ENCODE data around the gene POU2F2. TPM values are rescaled to one million over a fixed set of nuclear protein-coding genes. Genes with fewer than 3 reads are reported as not detected.

POU2F2 gene
- total RNA-seq, 2 experiments from 2014 or later: 17.7 to 40.4 TPM

DNA sequence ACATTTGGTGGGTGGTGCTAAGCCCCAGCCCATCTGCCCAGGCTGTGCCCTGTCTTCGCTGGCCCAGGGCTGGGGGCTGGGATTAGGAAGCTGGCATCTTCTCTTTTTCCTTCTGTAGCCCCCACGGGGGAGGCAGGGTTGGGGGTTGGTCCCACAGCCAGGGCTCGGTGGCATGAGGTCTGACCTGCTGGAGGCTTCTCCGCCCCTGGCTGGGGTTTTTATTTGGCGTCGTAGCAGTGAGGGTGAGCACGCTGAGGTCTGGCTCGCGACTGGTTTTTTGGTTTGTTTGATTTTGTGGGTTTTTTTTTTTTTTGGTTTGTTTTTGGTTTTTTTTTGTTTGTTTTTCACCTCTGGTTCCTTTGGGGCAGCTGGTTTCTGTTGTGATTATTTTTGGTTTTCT lies 41.6 kb downstream of the POU2F2 start:
- H3K27me3 Mint-ChIP-seq: no peaks in the 10 kb centered on the region
- H3K27ac Mint-ChIP-seq: peak overlapping the region; percentile 81
- peaks cover 35% of the 10 kb centered on the region for H3K4me1 Mint-ChIP-seq
- CTCF ChIA-PET: interaction anchor here (0.6 to 1.2 kb wide), 6 partner anchors 9 to 139 kb away, joined by 3 to 5 read pairs (median 4); no protein-coding TSS in a partner anchor
- peak; percentile 52 for ATAC-seq
- H3K4me3 Mint-ChIP-seq: peak overlapping the region; percentile 22
- H3K9me3 Mint-ChIP-seq (ENCODE audit: low read depth): no peaks in the 10 kb centered on the region
- peaks cover 7% of the 10 kb centered on the region for H3K36me3 Mint-ChIP-seq
- DNase-seq: peak; percentile 57

DNA sequence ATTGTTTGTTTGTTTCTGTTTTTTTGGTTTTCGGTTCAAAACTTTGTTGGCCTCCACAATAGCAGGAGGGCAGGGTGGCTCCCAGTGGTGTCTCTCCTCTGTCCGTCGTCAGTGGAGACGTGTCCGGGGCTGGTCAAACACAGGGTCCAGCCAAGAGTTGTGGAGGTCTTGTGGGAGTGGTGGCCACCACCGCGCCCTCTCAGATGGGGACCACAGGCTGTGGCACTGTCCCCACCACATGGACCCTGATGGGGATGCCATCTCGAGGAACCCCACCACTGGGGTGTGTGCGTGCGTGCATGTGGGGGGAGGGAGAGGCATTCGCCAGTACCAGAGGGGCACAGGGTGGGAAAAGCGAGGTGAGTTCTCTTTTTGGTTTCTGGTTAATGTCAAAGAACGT lies 42.5 kb downstream of the POU2F2 start:
- H3K9me3 Mint-ChIP-seq (ENCODE audit: low read depth): no peaks in the 10 kb centered on the region
- no peak for DNase-seq
- H3K4me3 Mint-ChIP-seq: no peak overlapping the region
- H3K4me1 Mint-ChIP-seq: peaks cover 37% of the 10 kb centered on the region
- no peak overlapping the region for H3K27ac Mint-ChIP-seq
- ATAC-seq: no peak
- H3K36me3 Mint-ChIP-seq: peaks cover 4% of the 10 kb centered on the region
- no peaks in the 10 kb centered on the region for H3K27me3 Mint-ChIP-seq
- CTCF ChIA-PET: interaction anchor here (1.2 kb wide), 2 partner anchors 34 to 55 kb away, joined by 4 to 5 read pairs; no protein-coding TSS in a partner anchor

DNA sequence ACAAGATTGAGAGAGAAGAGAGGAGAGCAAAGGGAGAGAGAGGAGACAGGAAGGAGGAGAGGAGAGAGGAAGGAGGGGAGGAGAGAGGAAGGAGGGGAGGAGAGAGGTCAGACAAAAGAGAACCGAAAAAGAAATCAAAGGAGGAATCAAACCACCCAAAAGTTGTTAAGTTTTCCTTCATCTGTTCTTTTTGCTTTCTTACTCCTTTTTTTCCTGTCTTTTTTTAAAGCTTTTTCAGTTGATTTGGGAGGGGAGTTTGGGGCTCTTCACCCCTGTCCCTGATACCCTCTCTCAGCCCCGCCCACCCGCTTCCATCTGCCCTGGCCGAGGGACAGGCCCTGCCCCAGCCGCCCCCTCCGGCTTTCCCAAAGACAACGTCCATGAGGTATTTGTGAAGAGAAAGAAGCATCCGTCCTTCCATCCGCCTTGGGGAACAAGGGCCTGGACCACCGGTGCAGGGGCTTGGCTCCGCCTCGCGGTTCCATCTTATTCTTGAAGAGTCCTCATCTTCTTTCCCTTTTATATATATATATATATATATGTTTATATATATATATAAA lies 43.0 kb downstream of the POU2F2 start:
- DNase-seq (no peak), ATAC-seq (no peak)
- Mint-ChIP-seq H3K27me3 (no peaks in the 10 kb centered on the region), H3K27ac (no peak overlapping the region), H3K9me3 (ENCODE audit: low read depth) (no peaks in the 10 kb centered on the region), H3K4me1 (peaks cover 37% of the 10 kb centered on the region), H3K36me3 (peaks cover 2% of the 10 kb centered on the region), H3K4me3 (no peak overlapping the region)
- CTCF ChIA-PET: no interaction called here

DNA sequence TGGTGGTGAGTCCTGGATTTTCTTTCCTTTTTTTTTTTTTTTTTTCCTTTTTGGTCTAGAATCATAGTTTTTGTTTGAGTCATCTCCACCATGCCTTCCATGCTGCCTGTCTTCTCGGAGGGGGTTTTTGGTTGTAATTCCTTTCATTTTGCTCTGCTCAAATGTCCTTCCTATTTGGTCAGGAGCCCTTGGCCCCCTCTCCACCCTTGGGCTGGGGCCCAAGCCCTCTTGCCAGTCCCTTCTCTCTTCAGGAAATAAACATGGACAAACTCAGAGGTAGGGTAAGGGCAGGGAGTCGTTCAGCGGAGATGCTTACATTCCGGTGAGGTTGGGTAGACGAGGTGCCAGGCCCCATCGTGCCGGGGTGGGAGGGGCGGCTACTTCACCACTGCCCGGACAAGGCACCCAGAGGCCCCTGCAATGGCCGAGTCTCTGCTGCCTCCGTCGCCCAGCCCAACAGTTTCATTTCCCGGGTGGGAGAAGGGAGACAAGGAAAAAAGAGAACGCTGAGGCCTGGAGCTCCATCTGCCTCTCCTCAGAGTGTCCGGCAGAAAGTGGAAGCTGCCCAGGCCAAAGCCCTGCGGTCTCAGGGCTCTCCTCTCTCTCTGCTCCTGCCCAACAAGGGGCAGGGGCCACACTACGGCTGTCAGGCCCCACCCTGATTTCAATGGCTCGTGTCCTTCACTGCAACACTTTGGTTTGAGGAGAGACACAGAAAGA lies 43.6 kb downstream of the POU2F2 start:
- ATAC-seq (no peak), DNase-seq (no peak)
- H3K36me3 Mint-ChIP-seq: peaks cover 2% of the 10 kb centered on the region
- H3K9me3 Mint-ChIP-seq (ENCODE audit: low read depth): no peaks in the 10 kb centered on the region
- H3K27me3 Mint-ChIP-seq: no peaks in the 10 kb centered on the region
- no peak overlapping the region for H3K4me3 Mint-ChIP-seq
- H3K27ac Mint-ChIP-seq: no peak overlapping the region
- CTCF ChIA-PET: no interaction called here
- peaks cover 37% of the 10 kb centered on the region for H3K4me1 Mint-ChIP-seq

DNA sequence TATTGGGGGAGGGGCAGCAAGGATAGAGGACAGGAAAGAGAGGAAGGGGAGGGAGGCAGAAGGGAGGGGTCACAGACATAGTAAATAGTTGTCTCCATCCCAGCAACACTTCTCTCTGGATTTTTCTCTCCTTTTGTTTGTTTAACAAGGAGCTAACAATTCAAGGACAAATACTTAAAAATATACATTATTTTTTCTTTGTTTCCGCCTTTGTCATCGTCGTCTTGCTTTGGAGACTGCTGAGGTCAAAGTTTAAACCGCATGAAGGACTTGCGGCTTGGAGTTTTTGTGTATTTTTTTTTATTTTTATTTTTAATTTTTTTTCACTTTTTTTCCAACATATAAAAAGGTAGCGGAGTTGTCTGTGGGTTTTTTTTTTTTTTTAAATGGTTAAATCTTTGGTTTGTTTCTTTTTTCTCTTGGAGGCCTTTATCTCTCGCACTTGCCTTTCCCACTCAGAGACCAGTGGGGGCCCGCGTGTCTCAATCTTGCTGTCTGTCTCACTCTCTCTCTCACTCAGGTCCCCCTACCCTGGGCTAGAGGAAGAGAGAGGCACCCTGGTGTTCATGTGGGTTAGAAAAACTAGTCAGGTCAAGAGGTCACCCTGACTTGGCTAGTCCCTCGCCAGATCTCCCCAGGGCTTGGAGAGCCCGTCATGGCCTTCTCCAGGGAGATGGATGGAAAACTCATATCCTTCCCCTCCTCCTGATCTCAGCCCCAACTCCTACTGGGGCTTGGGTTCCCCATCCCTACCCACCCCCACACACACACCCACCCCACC lies 45.3 kb downstream of the POU2F2 start:
- Mint-ChIP-seq H3K4me3 (no peak overlapping the region), H3K4me1 (peaks cover 34% of the 10 kb centered on the region), H3K9me3 (ENCODE audit: low read depth) (no peaks in the 10 kb centered on the region), H3K27ac (no peak overlapping the region), H3K36me3 (no peaks in the 10 kb centered on the region), H3K27me3 (no peaks in the 10 kb centered on the region)
- no peak for DNase-seq
- CTCF ChIA-PET: no interaction called here
- no peak for ATAC-seq

DNA sequence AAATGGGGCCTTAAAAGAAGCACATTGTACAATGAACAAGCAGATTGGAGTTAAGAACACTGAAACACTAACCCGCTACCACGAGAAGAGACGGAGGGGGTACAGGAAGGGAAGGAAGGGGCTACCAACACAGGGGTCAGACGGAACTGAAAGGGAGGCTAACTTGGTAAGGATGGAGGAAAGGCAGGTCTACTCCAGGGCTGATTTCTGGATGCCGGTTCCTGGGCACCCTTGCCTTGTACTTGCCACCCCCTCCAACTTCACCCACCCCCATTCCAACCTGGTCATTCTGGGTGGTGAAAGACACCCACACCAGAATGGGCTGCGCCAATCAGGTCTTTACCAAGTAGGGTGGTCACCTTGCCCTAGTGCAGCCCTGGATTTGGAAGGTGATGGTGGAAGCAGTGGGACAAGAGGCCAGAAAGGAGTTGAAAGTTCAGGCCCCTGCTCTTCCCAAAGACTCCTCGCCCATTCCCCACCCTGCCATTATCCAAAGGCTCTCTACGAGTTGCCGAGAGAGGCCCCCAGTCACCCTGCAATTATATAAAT lies 46.0 kb downstream of the POU2F2 start:
- Mint-ChIP-seq H3K4me1 (peaks cover 34% of the 10 kb centered on the region), H3K36me3 (peaks cover 6% of the 10 kb centered on the region), H3K27me3 (no peaks in the 10 kb centered on the region), H3K27ac (no peak overlapping the region), H3K4me3 (no peak overlapping the region), H3K9me3 (ENCODE audit: low read depth) (no peaks in the 10 kb centered on the region)
- no peak for DNase-seq
- CTCF ChIA-PET: no interaction called here
- ATAC-seq: no peak

DNA sequence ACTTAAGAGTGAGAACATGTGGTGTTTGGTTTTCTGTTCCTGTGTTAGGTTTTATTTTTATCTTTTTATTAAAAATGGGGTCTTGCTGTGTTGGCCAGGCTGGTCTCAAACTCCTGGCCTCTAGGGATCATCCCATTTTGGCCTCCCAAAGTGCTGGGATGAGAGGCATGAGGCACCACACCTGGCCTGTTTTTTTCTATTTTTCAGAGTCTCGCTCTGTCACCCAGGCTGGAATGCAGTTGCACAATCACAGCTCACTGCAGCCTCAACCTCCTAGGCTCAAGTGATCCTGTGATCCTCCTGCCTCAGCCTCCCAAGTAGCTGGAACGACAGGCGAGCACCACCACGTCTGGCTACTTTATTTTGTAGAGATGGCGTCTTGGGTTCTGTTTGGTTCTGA lies 48.7 kb downstream of the POU2F2 start:
- DNase-seq (no peak), ATAC-seq (no peak)
- Mint-ChIP-seq H3K27ac (no peak overlapping the region), H3K36me3 (peaks cover 13% of the 10 kb centered on the region), H3K9me3 (ENCODE audit: low read depth) (no peaks in the 10 kb centered on the region), H3K4me3 (no peak overlapping the region), H3K27me3 (no peaks in the 10 kb centered on the region), H3K4me1 (peaks cover 17% of the 10 kb centered on the region)
- CTCF ChIA-PET: interaction anchor here (1.5 kb wide), 1 partner anchor 10 kb away, joined by 5 read pairs; no protein-coding TSS in a partner anchor

DNA sequence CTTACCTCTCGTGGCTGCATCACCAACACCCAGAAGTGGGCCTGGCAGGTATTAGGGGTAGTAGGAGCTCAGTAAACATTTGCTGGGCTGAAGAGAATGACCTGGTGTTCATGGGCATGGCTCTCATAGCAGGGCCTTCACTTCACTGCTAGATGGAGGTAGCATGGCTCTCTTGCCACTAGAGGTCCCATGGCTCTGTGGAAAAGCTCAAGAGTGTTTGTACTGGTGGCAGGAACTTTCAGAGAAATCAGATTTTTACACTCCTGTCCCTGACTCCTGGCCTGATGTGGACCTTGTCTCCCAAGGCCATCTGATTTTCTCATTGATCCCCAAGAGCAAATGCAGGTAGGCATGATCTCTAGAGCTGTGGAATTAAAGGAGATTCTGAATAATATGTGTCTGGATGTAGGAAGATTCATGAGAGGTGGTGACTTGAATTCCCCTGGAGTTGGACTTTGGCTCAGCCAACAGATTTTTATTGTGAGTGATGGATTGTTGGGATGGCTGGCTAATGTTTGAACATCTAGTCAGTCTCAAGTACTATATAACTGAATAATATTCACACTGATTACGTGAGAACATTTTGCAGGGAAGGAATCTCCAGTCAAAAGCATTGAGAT lies 50.6 kb downstream of the POU2F2 start:
- no peak for DNase-seq
- H3K4me3 Mint-ChIP-seq: no peak overlapping the region
- H3K9me3 Mint-ChIP-seq (ENCODE audit: low read depth): no peaks in the 10 kb centered on the region
- peaks cover 33% of the 10 kb centered on the region for H3K4me1 Mint-ChIP-seq
- H3K36me3 Mint-ChIP-seq: peaks cover 18% of the 10 kb centered on the region
- no peaks in the 10 kb centered on the region for H3K27me3 Mint-ChIP-seq
- CTCF ChIA-PET: interaction anchor here (0.7 to 3.5 kb wide), 6 partner anchors 9 to 38 kb away, joined by 3 to 9 read pairs (median 4); no protein-coding TSS in a partner anchor
- H3K27ac Mint-ChIP-seq: no peak overlapping the region
- peak; percentile 63 for ATAC-seq

DNA sequence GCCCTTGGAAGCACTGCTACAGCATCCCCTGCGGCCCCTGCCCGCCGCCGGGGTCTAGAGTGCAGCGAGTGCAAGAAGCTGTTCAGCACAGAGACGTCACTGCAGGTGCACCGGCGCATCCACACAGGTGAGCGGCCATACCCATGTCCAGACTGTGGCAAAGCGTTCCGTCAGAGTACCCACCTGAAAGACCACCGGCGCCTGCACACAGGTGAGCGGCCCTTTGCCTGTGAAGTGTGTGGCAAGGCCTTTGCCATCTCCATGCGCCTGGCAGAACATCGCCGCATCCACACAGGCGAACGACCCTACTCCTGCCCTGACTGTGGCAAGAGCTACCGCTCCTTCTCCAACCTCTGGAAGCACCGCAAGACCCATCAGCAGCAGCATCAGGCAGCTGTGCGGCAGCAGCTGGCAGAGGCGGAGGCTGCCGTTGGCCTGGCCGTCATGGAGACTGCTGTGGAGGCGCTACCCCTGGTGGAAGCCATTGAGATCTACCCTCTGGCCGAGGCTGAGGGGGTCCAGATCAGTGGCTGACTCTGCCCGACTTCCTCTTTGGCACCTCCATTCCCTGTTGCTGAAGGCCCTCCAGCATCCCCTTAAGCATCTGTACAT lies 51.4 kb downstream of the POU2F2 start:
- Mint-ChIP-seq H3K4me1 (peaks cover 37% of the 10 kb centered on the region), H3K36me3 (peaks cover 19% of the 10 kb centered on the region), H3K9me3 (ENCODE audit: low read depth) (no peaks in the 10 kb centered on the region), H3K27ac (no peak overlapping the region), H3K4me3 (no peak overlapping the region), H3K27me3 (no peaks in the 10 kb centered on the region)
- CTCF ChIA-PET: interaction anchor here (1.1 to 3.5 kb wide), 5 partner anchors 13 to 39 kb away, joined by 3 to 9 read pairs (median 5); no protein-coding TSS in a partner anchor
- DNase-seq: no peak
- ATAC-seq: no peak

DNA sequence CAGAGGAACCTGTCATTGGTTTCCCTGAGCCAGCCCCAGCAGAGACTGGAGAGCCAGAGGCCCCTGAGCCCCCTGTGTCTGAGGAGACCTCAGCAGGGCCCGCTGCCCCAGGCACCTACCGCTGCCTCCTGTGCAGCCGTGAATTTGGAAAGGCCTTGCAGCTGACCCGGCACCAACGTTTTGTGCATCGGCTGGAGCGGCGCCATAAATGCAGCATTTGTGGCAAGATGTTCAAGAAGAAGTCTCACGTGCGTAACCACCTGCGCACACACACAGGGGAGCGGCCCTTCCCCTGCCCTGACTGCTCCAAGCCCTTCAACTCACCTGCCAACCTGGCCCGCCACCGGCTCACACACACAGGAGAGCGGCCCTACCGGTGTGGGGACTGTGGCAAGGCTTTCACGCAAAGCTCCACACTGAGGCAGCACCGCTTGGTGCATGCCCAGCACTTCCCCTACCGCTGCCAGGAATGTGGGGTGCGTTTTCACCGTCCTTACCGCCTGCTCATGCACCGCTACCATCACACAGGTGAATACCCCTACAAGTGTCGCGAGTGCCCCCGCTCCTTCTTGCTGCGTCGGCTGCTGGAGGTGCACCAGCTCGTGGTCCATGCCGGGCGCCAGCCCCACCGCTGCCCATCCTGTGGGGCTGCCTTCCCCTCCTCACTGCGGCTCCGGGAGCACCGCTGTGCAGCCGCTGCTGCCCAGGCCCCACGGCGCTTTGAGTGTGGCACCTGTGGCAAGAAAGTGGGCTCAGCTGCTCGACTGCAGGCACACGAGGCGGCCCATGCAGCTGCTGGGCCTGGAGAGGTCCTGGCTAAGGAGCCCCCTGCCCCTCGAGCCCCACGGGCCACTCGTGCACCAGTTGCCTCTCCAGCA lies 52.1 kb downstream of the POU2F2 start:
- peaks cover 22% of the 10 kb centered on the region for H3K36me3 Mint-ChIP-seq
- H3K27me3 Mint-ChIP-seq: no peaks in the 10 kb centered on the region
- no peak overlapping the region for H3K27ac Mint-ChIP-seq
- H3K4me3 Mint-ChIP-seq: no peak overlapping the region
- CTCF ChIA-PET: interaction anchor here (1.5 to 3.5 kb wide), 2 partner anchors 23 to 29 kb away, joined by 5 to 9 read pairs; no protein-coding TSS in a partner anchor
- peaks cover 40% of the 10 kb centered on the region for H3K4me1 Mint-ChIP-seq
- no peaks in the 10 kb centered on the region for H3K9me3 Mint-ChIP-seq (ENCODE audit: low read depth)
- DNase-seq: no peak
- no peak for ATAC-seq

DNA sequence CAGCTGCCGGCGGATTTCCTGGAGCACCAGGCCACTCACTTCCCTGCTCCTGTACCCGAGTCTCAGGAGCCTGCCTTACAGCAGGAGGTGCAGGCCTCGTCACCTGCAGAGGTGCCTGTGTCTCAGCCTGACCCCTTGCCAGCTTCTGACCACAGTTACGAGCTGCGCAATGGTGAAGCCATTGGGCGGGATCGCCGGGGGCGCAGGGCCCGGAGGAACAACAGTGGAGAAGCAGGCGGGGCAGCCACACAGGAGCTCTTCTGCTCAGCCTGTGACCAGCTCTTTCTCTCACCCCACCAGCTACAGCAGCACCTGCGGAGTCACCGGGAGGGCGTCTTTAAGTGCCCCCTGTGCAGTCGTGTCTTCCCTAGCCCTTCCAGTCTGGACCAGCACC lies 53.0 kb downstream of the POU2F2 start:
- no peaks in the 10 kb centered on the region for H3K9me3 Mint-ChIP-seq (ENCODE audit: low read depth)
- no peak overlapping the region for H3K27ac Mint-ChIP-seq
- DNase-seq: no peak
- ATAC-seq: no peak
- peaks cover 46% of the 10 kb centered on the region for H3K4me1 Mint-ChIP-seq
- H3K27me3 Mint-ChIP-seq: no peaks in the 10 kb centered on the region
- no peak overlapping the region for H3K4me3 Mint-ChIP-seq
- peaks cover 22% of the 10 kb centered on the region for H3K36me3 Mint-ChIP-seq
- CTCF ChIA-PET: interaction anchor here (3.5 kb wide), 1 partner anchor 30 kb away, joined by 9 read pairs; no protein-coding TSS in a partner anchor

All from activated CD8-positive, alpha-beta memory T cell treated with anti-CD3 and anti-CD28 coated beads, Interleukin-2, amount 10 ng/mL, durations not matched to agents 7 days and 5 days (primary cell).